Measurements from ENCODE around the gene RAD21L1.

The RAD21L1 gene

GRCh38 chr20:1180949-1181348 is 44.9 kb upstream of the RAD21L1 start:
- Histone ChIP-seq H4K8ac (ENCODE audit: low read depth, low read length) (no peak overlapping the region), H3K9ac (ENCODE audit: low read depth, low read length, poor library complexity) (no peak overlapping the region), H3K4me2 (ENCODE audit: insufficient read depth, low read length, poor library complexity, severe bottlenecking) (no peak overlapping the region), H3K4ac (ENCODE audit: low read length) (no peak overlapping the region), H3K27me3 (ENCODE audit: control insufficient read depth in 3 of 3, insufficient read depth in 3 of 3, low read depth in 1 of 3, low read length in 3 of 3) (peaks cover 0 to 18% (median 7%) of the 10 kb centered on the region in 3 experiments), H3K23ac (ENCODE audit: low read depth, low read length, poor library complexity) (peak overlapping the region; percentile 56), H2BK12ac (ENCODE audit: low read length) (no peak overlapping the region), H3K4me3 (ENCODE audit: low read length in 2 of 2) (no peak overlapping the region), H3K79me1 (ENCODE audit: low read depth, low read length) (no peaks in the 10 kb centered on the region), H3K18ac (ENCODE audit: low read length) (no peak overlapping the region), H2BK120ac (ENCODE audit: low read depth, low read length) (no peak overlapping the region), H2AFZ (ENCODE audit: low read length) (no peak overlapping the region), H3K36me3 (replicated peaks in 1 of 2; ENCODE audit: control insufficient read depth in 2 of 2, insufficient read depth in 2 of 2, low read length in 2 of 2) (peaks cover 0 to 9% of the 10 kb centered on the region in 2 donors), H2BK5ac (ENCODE audit: low read length) (no peak overlapping the region), H3K4me1 (ENCODE audit: control insufficient read depth in 2 of 2, insufficient read depth in 1 of 2, low read depth in 1 of 2, low read length in 2 of 2) (peaks cover 3 to 4% of the 10 kb centered on the region in 2 donors), H3K27ac (replicated peaks; ENCODE audit: low read length) (no peak overlapping the region), H3K9me3 (replicated peaks in 1 of 2; ENCODE audit: control insufficient read depth in 2 of 2, insufficient read depth in 1 of 2, low read depth in 1 of 2, low read length in 2 of 2) (no peaks in the 10 kb centered on the region), H4K91ac (ENCODE audit: low read depth, low read length, poor library complexity) (no peak overlapping the region), H2BK15ac (ENCODE audit: low read length) (no peak overlapping the region), H3K14ac (ENCODE audit: low read length) (no peak overlapping the region), H2AK5ac (ENCODE audit: low read depth, low read length) (no peak overlapping the region)
- no CpG with 5 or more reads among the region's 27 CpGs for WGBS, 2 donors (ENCODE audit: extremely low coverage in 2 of 2, insufficient read length in 2 of 2, insufficient replicate concordance in 1 of 2)
- no peak for DNase-seq (ENCODE audit: low spot score)

GRCh38 chr20:1182106-1182505 is 43.7 kb upstream of the RAD21L1 start:
- H3K18ac ChIP-seq (ENCODE audit: low read length) = peak overlapping the region; percentile 27
- no peak overlapping the region for H2BK5ac ChIP-seq (ENCODE audit: low read length)
- H2AK5ac ChIP-seq (ENCODE audit: low read depth, low read length) = no peak overlapping the region
- WGBS, 2 donors (ENCODE audit: extremely low coverage in 2 of 2, insufficient read length in 2 of 2, insufficient replicate concordance in 1 of 2) = no CpG with 5 or more reads among the region's 4 CpGs
- no peak overlapping the region for H2AFZ ChIP-seq (ENCODE audit: low read length)
- peaks cover 3 to 6% of the 10 kb centered on the region in 2 donors for H3K4me1 ChIP-seq (ENCODE audit: control insufficient read depth in 2 of 2, insufficient read depth in 1 of 2, low read depth in 1 of 2, low read length in 2 of 2)
- no peak overlapping the region for H2BK12ac ChIP-seq (ENCODE audit: low read length)
- no peak overlapping the region for H3K9ac ChIP-seq (ENCODE audit: low read depth, low read length, poor library complexity)
- no peak overlapping the region for H3K14ac ChIP-seq (ENCODE audit: low read length)
- H3K4me3 ChIP-seq (ENCODE audit: low read length in 2 of 2) = no peak overlapping the region
- H3K36me3 ChIP-seq (replicated peaks in 1 of 2; ENCODE audit: control insufficient read depth in 2 of 2, insufficient read depth in 2 of 2, low read length in 2 of 2) = peaks cover 0 to 8% of the 10 kb centered on the region in 2 donors
- no peak overlapping the region for H3K23ac ChIP-seq (ENCODE audit: low read depth, low read length, poor library complexity)
- no peak overlapping the region for H4K8ac ChIP-seq (ENCODE audit: low read depth, low read length)
- no peak overlapping the region for H3K4ac ChIP-seq (ENCODE audit: low read length)
- no peak overlapping the region for H2BK120ac ChIP-seq (ENCODE audit: low read depth, low read length)
- no peak overlapping the region for H4K91ac ChIP-seq (ENCODE audit: low read depth, low read length, poor library complexity)
- no peak for DNase-seq (ENCODE audit: low spot score)
- peaks cover 0 to 18% (median 7%) of the 10 kb centered on the region in 3 experiments for H3K27me3 ChIP-seq (ENCODE audit: control insufficient read depth in 3 of 3, insufficient read depth in 3 of 3, low read depth in 1 of 3, low read length in 3 of 3)
- H3K9me3 ChIP-seq (replicated peaks in 1 of 2; ENCODE audit: control insufficient read depth in 2 of 2, insufficient read depth in 1 of 2, low read depth in 1 of 2, low read length in 2 of 2) = no peaks in the 10 kb centered on the region
- H3K79me1 ChIP-seq (ENCODE audit: low read depth, low read length) = no peaks in the 10 kb centered on the region
- H3K27ac ChIP-seq (replicated peaks; ENCODE audit: low read length) = no peak overlapping the region
- no peak overlapping the region for H3K4me2 ChIP-seq (ENCODE audit: insufficient read depth, low read length, poor library complexity, severe bottlenecking)
- H2BK15ac ChIP-seq (ENCODE audit: low read length) = no peak overlapping the region

GRCh38 chr20:1183153-1183552 is 42.7 kb upstream of the RAD21L1 start:
- Histone ChIP-seq H2BK15ac (ENCODE audit: low read length) (no peak overlapping the region), H2AK5ac (ENCODE audit: low read depth, low read length) (no peak overlapping the region), H2BK120ac (ENCODE audit: low read depth, low read length) (no peak overlapping the region), H3K27me3 (ENCODE audit: control insufficient read depth in 3 of 3, insufficient read depth in 3 of 3, low read depth in 1 of 3, low read length in 3 of 3) (peaks cover 0 to 18% (median 7%) of the 10 kb centered on the region in 3 experiments), H3K79me1 (ENCODE audit: low read depth, low read length) (no peaks in the 10 kb centered on the region), H3K27ac (replicated peaks; ENCODE audit: low read length) (no peak overlapping the region), H2BK5ac (ENCODE audit: low read length) (no peak overlapping the region), H4K8ac (ENCODE audit: low read depth, low read length) (no peak overlapping the region), H2AFZ (ENCODE audit: low read length) (no peak overlapping the region), H3K23ac (ENCODE audit: low read depth, low read length, poor library complexity) (no peak overlapping the region), H3K4ac (ENCODE audit: low read length) (no peak overlapping the region), H3K36me3 (replicated peaks in 1 of 2; ENCODE audit: control insufficient read depth in 2 of 2, insufficient read depth in 2 of 2, low read length in 2 of 2) (peaks cover 0 to 8% of the 10 kb centered on the region in 2 donors), H3K9me3 (replicated peaks in 1 of 2; ENCODE audit: control insufficient read depth in 2 of 2, insufficient read depth in 1 of 2, low read depth in 1 of 2, low read length in 2 of 2) (no peaks in the 10 kb centered on the region), H3K4me1 (ENCODE audit: control insufficient read depth in 2 of 2, insufficient read depth in 1 of 2, low read depth in 1 of 2, low read length in 2 of 2) (peaks cover 2 to 11% of the 10 kb centered on the region in 2 donors), H4K91ac (ENCODE audit: low read depth, low read length, poor library complexity) (no peak overlapping the region), H3K18ac (ENCODE audit: low read length) (no peak overlapping the region), H3K4me2 (ENCODE audit: insufficient read depth, low read length, poor library complexity, severe bottlenecking) (no peak overlapping the region), H3K14ac (ENCODE audit: low read length) (no peak overlapping the region), H2BK12ac (ENCODE audit: low read length) (no peak overlapping the region), H3K9ac (ENCODE audit: low read depth, low read length, poor library complexity) (no peak overlapping the region), H3K4me3 (ENCODE audit: low read length in 2 of 2) (no peak overlapping the region)
- WGBS, 2 donors (ENCODE audit: extremely low coverage in 2 of 2, insufficient read length in 2 of 2, insufficient replicate concordance in 1 of 2) = no CpG with 5 or more reads among the region's 6 CpGs
- no peak for DNase-seq (ENCODE audit: low spot score)

- Histone ChIP-seq H3K18ac (ENCODE audit: low read length) (peak overlapping the region; percentile 13), H2BK5ac (ENCODE audit: low read length) (no peak overlapping the region), H2BK12ac (ENCODE audit: low read length) (no peak overlapping the region), H3K79me1 (ENCODE audit: low read depth, low read length) (no peaks in the 10 kb centered on the region), H3K4ac (ENCODE audit: low read length) (no peak overlapping the region), H3K4me2 (ENCODE audit: insufficient read depth, low read length, poor library complexity, severe bottlenecking) (peak overlapping the region; percentile 98), H3K14ac (ENCODE audit: low read length) (peak overlapping the region; percentile 97), H3K4me3 (ENCODE audit: low read length in 2 of 2) (peak overlapping the region; percentile 54 to 86), H3K27me3 (ENCODE audit: control insufficient read depth in 3 of 3, insufficient read depth in 3 of 3, low read depth in 1 of 3, low read length in 3 of 3) (peaks cover 0 to 21% (median 7%) of the 10 kb centered on the region in 3 experiments), H3K36me3 (replicated peaks in 1 of 2; ENCODE audit: control insufficient read depth in 2 of 2, insufficient read depth in 2 of 2, low read length in 2 of 2) (peaks cover 3 to 8% of the 10 kb centered on the region in 2 donors), H3K9ac (ENCODE audit: low read depth, low read length, poor library complexity) (no peak overlapping the region), H4K91ac (ENCODE audit: low read depth, low read length, poor library complexity) (no peak overlapping the region), H2AK5ac (ENCODE audit: low read depth, low read length) (peak overlapping the region; percentile 58), H3K9me3 (replicated peaks in 1 of 2; ENCODE audit: control insufficient read depth in 2 of 2, insufficient read depth in 1 of 2, low read depth in 1 of 2, low read length in 2 of 2) (peaks cover 0 to 3% of the 10 kb centered on the region in 2 donors), H2AFZ (ENCODE audit: low read length) (peak overlapping the region; percentile 90), H3K27ac (replicated peaks; ENCODE audit: low read length) (no peak overlapping the region), H2BK15ac (ENCODE audit: low read length) (no peak overlapping the region), H4K8ac (ENCODE audit: low read depth, low read length) (no peak overlapping the region), H3K23ac (ENCODE audit: low read depth, low read length, poor library complexity) (peak overlapping the region; percentile 93), H3K4me1 (ENCODE audit: control insufficient read depth in 2 of 2, insufficient read depth in 1 of 2, low read depth in 1 of 2, low read length in 2 of 2) (peaks cover 4 to 15% of the 10 kb centered on the region in 2 donors), H2BK120ac (ENCODE audit: low read depth, low read length) (peak overlapping the region; percentile 57)
- no CpG with 5 or more reads among the region's 13 CpGs for WGBS, 2 donors (ENCODE audit: extremely low coverage in 2 of 2, insufficient read length in 2 of 2, insufficient replicate concordance in 1 of 2)
- no peak for DNase-seq (ENCODE audit: low spot score)
These were observed 41.6 kb upstream of the RAD21L1 start for GRCh38 chr20:1184260-1184637.

Measured in neuronal stem cell (in vitro differentiated cells).